Measurements from ENCODE around the gene SCN4A.

The SCN4A gene

DNA sequence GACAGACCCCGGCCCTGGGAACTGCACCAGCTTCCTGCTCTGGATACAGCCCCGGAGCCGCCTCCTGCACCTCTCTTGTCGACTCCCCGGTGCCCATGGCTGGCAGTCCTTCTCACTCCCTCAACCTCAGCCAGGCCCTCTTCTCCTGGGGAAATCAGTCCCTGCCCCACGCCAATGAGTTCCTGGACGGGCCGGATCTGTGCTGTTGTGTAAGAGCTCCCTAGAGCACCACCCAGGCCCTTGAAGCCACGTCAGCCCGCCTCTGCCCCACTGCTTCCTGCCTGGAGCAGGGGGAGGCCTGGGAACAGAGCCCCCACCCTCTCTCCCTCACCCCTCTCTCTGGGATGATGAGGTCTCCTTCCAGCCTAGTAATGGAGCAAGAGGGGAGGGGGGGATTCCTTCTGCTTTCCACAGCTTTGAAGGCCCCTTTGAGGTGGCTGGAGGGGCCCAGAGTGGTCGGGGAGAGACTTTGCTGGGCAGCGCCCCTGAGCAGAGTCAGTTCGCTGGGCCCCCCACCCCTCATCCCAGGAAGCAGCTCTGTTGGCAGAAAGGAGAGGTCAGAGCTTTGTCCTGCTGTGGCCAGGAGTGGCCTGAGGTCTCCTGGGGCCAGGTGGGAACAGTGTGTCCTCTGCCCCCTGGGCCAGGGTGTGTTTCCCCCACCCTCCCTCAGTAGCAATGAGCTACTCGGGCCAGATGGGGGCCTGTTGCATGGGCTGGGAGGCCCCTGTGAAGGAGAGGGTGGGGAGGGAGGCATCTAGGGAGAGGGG, 29.2 kb upstream of the SCN4A start:
- DNase-seq (ENCODE audit: low read depth) = no peak

DNA sequence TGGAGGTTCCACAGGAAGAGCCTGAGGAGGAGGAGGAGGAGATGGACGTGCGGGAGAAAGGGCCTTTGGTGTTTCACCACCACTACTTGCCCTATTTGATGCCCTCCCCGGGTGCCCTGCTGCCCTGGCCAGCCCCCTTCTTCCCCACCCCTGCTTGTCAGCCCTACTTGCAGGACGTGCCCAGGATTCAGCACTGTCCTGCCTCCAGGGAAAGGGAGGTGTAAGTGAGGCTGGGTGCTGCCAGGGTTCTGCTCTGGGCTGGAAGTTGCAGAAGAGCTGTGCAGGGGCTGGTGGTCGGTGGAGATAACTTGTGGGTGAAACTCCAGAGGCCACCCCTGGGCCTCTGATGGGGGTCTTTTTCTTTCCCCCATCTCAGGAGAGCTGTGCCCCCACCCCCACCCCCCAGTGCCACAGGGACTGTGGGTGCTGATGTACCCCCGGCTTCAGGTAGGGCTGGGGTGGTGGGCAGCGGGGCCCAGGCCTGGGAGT, 28.4 kb upstream of the SCN4A start:
- DNase-seq (ENCODE audit: low read depth) = no peak

DNA sequence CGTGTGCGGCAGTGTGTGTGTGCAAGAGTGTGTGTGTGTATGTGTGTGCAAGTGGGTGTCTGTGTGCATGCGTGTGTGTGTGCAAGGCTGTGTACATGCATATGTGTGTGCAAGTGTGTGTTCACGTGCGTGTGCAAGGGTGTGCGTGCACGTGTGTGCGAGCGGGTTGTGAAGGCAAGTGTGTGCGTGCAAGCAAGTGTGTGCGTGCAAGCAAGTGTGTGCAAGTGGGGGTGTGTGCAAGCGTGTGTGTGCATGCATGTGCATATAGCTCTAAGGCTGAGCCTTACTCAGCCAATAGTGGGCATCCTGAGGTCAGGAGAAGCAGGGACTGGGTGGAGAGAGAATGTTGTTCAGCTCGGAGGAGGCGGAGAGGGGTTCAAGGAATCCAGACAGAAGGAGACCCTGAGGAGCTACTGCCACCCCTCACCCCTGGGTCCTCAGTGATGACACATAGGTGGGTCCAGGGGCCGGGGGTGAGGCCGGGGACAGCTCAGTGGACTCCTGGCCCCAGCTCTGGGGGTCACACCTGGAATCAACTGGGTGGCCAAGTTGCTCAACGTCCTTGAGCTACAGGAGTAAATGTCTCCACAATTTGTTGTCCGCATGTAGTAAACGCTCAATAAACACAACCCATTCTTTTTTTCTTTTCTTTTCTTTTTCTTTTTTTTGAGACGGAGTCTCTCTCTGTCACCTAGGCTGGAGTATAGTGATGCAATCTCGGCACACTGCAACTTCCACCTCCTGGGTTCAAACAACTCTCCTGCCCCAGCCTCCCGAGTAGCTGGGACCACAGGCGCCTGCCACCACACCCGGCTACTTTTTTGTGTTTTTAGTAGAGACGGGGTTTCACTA, 27.2 kb upstream of the SCN4A start:
- DNase-seq (ENCODE audit: low read depth) = no peak

DNA sequence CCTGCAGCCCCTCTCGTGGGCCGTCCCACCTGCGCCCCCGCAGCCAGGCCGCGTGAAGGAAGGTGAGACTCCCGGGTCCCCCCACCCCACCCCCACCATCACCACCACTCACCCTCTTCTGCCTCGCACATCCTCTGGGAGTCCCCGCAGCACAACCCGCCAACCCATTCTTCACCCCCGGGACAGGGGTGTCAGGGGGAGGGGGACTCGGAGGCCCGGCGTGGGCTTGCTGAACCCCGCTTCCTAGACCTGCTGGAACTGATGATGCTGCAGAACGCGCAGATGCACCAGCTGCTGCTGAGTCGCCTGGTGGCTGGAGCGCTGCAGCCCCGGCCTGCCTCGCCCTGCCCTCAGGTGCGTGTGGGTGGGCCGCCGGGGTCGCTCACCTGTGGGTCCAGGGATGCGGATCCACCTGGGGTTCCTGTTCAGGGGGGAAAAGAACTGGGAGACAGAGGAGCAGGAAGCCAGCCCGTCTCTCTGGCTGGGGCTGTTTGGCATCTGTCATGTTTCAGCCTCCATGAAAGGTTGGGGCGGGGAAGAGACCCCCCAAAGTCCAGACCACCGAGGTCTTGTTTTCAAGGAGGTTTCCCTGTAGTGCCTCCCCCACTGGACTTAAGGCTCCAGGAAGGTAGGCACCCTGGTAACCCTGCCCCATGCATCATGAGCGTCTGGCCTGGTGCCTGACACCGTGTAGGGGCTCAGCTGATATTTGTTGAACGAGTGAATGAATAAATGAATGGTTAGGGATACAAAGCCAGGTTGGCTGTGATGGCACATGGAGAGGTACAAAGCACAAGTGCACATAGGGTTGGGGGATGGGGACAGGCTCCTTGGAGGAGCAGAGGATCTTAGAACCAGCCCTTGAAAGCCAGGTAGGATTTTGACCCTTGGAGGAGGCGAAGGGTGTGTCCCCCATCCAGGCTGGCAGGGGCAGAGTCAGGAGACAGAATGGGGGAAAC, 26.3 kb upstream of the SCN4A start:
- no peak for DNase-seq (ENCODE audit: low read depth)

DNA sequence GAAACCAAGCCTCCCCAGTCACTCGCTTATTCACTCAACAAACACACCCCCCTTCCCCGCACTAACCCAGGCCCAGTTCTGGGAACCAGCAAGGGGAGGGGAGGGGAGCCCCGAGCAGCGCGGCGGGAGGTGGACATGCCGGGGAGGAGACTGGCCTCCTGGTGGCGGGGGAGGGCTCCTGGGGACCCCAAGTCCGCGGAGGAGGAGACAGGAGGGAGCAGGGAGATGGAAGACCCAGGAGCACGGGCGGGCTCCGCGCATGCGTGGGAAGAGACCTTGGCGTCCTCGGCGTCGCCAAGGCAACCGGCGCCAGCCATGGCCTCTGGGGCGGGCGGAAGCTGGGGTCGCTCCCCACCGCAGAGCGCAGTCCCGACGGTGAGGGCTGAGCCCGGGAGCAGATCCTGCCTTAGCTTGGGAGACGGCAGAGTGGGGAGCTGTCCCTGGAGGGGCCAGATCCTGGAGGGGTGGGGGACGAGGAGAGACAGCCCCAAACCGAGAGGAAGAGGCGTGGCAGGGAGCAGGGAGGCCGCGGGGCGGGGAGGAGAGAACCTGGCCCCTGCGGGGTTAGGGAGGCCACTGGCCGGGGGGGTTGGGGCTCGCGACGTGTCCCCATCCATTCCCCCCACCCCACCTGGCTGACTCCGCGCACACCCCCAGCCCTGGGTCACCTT, 25.5 kb upstream of the SCN4A start, which contains the start of gene PRR29:
Gene PRR29 (plus strand): TSS at position 302 of the 671 bp plus-strand sequence. CDS start 14 bp downstream, at position 316.
- peak; percentile 71 for DNase-seq (ENCODE audit: low read depth)

DNA sequence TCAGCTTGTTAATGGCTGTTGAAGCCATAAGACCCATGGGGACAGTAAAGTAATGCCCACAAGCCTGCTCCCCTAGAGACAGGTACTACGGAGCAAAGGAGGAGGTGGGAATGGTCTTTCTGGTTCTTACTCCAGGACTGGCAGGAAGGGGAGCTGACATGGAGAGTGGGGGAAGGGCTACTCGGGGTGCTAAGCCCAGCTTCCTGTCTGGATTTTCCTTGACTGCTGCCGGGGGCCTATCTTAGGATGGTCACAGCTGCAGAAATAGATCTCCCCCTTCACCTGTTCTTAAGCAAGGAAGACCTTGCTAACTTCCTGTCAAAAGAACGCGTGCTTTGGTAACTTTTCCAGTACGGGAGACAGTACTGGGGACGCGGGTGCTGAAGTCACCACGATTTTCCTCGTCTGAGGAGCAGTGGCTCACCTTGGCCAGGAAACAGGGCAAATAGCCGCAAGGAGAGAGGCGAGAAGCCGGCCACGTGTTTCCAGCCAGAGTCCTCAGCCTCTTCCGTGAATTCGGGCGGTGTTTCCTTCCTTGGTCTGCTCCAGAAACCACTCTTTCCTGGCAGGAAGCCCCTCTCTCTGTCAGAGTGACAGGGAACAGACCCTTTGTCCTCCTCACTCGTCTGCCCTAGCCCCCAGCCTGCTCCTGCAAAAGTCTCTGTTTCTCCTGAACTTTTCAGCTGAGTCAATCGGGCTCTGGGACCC, 24.8 kb upstream of the SCN4A start:
- DNase-seq (ENCODE audit: low read depth) = no peak

DNA sequence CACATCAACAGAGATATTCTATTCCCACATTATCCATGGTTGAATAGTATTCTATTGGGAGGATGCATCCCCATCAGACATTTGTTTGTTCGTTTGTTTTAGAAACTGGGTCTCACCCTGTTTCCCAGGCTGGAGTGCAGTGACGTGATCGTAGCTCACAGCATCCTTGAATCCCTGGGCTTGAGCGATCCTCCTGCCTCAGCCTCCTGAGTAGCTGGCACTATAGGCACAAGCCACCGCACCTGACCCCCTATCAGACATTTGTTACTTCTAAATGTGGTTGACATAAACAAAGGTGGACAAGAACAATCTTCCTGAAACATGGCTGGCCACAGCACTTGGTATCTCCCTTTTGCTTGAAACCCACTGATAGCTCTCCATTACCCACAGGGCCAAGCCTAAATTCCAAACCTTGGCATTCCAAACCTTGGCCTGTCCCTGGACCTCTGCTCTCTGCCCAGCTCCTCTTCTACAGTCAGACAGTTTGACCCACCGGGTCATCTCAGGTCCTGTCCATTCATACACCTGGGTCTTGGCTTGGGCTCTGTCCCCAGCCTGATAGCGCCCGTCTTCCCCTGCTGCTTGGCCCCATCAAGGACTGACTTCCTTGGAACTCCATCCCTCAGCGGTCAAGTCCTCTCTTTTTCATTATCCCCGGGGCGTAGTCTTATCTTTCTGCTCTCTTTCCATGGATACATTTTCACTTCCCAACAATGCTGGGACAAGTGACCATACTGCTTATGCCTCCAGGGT, 23.9 kb upstream of the SCN4A start:
- DNase-seq (ENCODE audit: low read depth) = no peak

DNA sequence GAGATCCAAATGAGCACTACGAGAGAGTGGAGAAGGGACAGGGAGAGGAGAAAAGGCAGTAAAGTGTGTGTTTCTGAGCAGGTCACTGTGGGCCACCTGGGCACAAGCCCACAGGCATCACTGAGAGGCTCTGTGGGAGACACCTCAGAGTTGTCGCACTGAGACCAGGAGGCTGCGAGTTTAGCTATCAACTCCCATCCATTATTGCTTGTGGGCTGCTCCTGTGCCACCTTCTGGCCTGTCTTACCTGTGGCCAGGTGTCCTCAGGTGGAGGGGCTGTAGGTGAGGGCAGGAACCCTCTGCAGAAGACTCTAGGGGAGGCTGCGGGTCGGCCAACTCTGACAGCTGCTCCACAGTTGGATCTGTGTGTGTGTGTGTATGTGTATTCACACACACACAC, 22.9 kb upstream of the SCN4A start:
- DNase-seq (ENCODE audit: low read depth) = no peak

DNA sequence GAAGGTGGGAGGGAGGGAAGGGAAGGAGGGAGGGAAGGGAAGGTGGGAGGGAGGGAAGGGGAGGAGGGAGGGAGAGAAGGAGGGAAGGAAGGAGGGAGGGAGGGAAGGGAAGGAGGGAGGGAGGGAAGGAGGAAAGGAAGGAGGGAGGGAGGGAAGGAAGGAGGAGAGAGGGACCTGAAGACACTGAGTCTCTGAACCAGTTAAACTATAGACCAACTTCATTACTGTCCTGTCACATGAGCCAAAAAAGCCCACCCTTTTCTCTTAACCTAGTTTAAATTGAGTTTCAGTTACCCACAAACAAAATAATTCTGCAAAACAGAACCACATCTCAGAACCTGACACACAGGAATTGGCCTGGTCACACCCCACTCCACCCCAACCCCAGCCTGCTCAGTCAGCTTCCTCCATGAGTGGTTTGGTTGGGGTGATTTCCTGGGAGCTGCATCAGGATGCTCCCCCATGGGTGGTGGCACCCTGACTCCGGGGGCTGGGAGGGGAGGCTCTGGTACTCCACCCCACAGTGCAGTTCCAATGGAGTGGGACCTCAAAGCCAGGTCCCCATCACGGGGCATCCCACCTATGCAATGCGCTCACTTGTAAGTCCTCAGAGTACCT, 20.8 kb upstream of the SCN4A start:
- DNase-seq (ENCODE audit: low read depth) = no peak

DNA sequence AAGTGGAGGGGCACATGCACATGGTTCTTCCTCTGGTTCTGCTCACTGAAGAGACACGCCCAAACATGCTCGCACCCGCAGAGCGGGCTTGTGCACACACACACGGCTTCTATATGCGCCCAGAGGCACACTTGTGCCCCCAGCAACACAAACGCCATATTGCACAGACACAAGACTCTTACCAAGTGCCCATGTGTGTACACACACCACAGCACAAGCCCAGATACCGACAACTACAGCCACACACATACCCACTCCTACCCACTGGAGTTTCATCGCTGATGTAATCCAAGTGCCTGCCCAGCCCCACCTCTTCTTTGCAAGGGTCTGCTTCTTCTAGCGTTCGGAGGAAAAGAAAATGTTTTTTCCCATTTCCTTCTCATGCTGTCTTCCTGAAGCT, 18.9 kb upstream of the SCN4A start:
- DNase-seq (ENCODE audit: low read depth) = no peak

DNA sequence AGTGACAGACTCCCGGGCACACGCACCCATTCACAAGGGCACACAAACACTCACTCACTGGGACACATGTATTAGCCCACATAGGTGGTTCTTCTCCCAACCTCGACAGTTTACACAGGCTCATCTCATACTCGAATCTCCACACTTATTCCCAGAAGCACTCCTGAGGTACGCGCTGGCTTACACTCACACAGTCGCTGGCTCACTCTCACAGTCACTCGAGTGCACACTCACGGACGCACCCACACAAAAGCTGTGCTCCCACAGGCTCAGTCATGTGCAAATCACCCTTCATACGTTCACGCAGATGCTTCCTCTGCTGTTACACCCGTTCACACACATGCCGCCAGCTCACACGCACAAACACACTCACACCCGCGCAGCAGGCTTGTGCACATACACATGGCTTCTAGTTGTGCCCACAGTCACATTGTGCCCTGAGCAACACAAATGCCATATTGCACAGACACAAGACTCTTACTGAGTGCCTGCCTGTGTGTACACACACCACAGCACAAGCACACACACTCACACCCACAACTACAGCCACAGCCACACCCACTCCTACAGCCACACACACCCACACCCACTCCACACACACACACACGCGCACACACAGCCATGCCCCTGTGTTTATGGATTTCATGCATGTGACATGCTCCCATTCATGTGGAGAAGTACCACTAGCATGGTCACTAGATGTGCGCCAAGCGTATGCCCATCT, 17.1 kb upstream of the SCN4A start:
- no peak for DNase-seq (ENCODE audit: low read depth)

DNA sequence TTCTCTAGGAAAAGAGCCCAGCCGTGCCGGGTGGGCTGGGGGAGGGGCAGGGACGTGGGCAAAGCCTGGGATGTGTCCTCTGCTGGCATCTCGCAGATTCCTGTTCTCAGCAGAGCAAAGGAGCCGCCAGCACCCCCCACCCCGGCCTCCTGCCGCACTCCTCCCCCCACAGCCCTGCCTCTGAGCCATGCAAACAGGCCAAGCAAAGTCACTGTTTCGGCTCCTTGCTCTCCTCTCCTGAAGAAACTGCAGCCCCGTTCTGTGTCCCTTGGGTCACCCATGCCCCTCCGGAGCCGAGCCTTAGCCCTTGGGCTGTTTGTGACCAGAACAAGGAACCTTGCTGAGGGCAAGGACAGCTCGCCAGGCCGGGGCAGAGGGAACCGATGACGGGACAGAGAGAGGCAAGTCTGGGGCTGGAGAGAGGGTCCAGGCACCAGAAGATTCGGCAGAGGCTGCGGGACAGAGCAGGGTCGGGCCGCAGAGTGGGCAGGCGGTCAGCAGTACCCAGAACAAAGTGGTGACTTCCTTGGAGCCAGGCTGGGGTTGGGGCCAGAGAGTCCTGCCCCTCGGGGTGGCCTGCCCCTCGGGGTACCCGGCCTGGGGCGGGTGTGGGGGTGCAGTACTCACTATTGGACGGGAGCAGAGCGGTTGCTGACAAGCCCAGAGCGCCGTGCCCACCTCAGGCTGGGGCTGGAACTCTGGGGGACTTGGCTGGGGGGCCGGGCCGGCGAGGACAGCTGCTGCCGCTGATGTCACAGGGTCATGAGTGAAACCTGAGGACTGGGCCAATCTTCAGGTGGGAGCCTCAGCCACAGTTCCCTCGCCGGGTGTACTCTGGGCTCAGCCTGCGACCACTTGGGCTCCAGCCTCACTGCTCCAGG, 16.3 kb upstream of the SCN4A start:
- DNase-seq (ENCODE audit: low read depth) = peak; percentile 24

DNA sequence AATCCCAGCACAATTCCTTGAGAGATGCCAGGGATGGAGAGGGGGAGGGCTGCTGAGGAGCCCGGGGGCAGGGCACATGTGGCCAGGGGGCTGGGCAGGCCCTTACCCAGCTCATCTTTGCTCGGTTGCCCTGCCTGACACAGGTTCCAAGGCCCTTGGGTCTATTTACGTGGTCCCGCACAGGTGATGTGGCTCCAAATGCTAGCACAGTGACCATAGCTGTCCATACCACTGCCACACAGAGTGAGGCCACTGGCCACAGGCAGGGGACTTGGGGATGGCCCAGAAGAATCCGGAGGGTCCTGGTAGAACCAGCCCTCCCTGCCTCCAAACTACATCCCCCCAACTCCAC, 15.4 kb upstream of the SCN4A start:
- no peak for DNase-seq (ENCODE audit: low read depth)

DNA sequence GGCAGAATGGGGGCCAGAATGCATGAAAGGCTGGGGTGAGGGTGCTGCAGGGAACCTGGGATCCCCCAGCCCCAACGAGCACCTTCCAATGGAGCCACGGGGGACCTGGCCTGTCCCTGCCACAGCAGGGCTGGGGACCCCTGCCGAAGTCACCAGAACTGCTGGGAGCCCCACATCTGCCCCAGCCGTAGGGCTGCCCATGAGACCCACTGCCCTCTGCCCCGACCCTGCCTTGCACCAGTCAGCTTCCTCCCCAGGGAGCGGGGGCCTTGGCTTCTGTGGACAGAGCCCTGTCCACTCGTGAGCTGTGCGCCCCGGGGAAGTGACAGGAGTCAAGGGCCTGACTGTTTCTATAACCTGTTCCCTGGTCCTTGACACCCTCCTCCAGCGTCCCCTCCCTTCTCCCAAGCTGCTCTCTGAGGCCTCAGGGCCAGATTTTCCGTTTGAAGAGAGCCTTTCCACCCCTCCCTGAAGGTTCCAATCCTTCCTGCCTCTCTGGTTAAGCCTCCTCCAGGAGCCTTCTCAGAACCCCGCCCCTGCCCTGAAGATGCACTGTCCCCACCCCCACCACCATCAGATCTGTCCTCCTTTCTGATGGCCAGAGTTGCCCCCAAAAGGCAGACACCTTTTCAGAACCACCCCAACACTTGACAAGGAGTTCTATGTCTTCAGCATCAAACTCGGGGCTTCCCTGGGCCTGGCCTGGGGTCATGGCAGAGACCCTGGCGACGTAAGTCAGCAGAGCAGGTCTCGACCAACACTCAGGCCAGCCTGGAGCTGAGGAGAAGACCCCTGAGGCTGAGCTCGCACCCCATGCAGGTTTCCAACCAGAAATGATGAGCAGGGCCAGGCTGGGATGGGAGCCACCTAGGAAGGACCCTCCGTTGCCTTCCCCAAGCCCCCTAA, 14.8 kb upstream of the SCN4A start:
- no peak for DNase-seq (ENCODE audit: low read depth)

DNA sequence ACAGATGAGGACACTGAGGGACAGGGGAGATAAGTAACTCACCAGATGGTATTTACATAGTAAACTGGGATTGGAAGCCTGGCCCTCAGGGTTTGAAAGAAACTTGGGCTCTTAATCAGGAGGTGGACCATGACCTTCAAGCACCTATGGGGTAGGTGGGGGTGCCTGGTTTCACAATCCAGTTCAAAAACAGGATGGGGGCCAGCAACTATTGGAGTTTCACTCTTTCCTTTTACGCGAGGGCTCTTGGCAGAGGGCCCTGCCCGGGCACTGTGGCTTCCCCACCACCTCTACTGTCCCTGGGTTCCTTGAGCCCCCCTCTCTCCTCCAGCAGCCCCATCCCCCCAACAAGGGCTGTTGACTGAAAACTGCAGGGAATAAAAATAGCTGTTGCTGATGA, 14.1 kb upstream of the SCN4A start:
- DNase-seq (ENCODE audit: low read depth) = no peak

DNA sequence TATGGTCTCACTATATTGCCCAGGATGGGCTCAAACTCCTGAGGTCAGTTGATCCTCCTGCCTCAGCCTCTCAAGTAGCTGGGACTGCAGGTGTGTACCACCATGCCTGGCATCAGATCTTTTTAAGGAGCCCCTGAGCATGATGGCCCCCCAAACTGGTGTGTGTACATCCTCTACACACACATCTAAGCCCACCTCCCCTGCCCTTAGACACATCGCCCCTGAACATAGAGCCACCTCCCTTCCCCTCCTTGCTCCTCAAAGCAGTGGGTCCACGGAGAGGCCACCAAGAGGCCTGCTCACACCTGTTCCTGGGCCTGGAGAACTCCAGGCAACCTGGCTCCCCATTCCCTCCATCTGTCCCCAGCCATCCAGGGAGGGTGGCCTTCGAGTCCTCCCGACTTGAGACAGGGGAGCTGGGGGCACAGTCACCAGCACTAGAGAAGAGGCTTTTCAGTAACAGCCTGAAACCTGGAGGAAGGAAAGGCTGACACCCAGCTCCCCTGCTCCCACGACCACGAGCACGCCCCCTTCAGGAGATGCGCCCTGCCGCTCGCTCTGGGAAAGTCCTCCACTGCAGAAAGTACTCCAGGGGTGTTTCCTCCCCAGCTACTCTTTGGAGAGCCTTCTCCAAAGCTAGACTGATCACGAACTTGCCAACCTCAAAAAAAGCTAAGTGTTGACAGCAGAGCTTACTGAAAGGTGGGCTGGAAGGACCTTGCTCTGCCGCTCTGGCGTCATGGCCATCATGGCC, 12.8 kb upstream of the SCN4A start:
- no peak for DNase-seq (ENCODE audit: low read depth)

All from EH (cell line).